SK-N-MC (cell line): Measurements from ENCODE around the gene SEPTIN8.

Experiments used
- EZH2 ChIP-seq: fragments of 200-600 bp; sonication (generic); IDR thresholded peaks from one replicate; pipeline ENCODE4 v1.6.1; 2017; ENCODE audit warnings: antibody characterized with exemption
- POLR2AphosphoS5 ChIP-seq: IDR thresholded peaks from 2 replicates; pipeline ENCODE4 v1.6.1; 2012; ENCODE audit warnings: mild to moderate bottlenecking, low read depth, low read length, borderline replicate concordance

GRCh38 chr5:132785864-132786263 is 8.8 kb upstream of the SEPTIN8 start:
- TF ChIP-seq EZH2 (no peak), POLR2AphosphoS5 (no peak)
